Renal cortical epithelial cell (primary cell): ENCODE data around the gene MAST4. TPM values are rescaled to one million over a fixed set of nuclear protein-coding genes. Genes with fewer than 3 reads are reported as not detected.

ENCODE experiments used
- DNase-seq: peaks from one replicate; pipeline ENCODE4 v3.0.0-alpha.2; 2011; ENCODE audit warnings: low read depth
- total RNA-seq: library from RNA; depleted of rRNA; stranded (reverse); fragments of >200 nt; gene quantifications from 2 replicates; pipeline ENCODE4 v1.2.3, GENCODE V29; 2014

Gene MAST4
- total RNA-seq, 1 donor from 2014 or later = 8.7 TPM

DNA sequence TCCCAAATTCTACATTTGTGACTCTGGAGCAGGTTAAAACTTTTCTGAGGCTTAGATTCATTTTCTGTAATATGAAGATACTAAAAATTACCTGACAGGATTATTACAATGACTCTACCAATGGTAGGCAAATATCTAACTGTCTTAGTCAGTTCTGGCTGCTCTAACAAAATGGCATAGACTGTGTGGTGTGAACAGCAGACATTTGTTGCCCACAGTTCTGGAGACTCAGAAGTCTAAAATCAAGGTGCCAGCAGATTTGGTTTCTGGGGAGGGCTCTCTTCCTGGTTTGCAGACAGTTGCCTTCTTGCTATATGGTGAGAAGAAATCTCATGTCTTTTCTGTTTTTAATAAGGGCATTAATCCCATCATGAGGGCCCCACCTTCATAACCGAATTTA, 245.1 kb downstream of the MAST4 start:
- DNase-seq = no peak

DNA sequence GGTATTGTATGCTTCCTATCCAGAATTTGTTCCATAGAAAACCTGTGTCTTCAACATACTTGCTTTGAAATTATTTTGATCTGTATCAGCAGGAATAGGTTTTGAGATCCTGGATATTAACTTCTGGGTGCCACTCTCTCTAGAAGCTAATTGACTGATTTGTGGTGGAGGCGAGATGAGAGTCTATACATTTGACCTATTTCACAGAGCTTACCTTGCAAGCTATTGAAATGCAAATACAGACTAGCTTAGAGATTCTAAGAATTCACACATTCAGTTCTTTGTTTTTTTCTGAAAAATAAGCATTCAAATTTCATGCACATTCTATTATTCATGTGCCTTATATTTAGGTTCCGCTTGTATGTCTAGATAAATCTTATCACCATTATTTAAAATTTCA, 246.3 kb downstream of the MAST4 start:
- no peak for DNase-seq

DNA sequence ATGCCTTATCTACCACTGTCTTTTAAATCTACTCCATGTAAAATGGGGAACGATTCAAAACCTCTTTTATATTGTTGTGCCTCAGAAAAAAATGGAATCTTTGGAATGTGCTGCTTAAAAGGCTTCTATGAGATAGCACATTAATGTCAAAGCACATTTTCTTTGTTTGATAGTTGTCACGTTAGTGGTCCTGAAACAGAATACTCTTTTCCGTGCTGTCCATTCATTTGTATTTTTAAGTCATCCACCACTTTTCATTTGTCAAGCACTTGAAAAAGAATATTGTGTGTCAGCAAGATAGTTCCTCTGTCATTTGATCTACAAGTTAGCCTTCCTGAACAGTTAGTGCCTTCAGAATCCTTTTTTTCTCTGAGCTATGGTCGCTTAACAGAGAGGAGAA, 246.9 kb downstream of the MAST4 start:
- DNase-seq = no peak

DNA sequence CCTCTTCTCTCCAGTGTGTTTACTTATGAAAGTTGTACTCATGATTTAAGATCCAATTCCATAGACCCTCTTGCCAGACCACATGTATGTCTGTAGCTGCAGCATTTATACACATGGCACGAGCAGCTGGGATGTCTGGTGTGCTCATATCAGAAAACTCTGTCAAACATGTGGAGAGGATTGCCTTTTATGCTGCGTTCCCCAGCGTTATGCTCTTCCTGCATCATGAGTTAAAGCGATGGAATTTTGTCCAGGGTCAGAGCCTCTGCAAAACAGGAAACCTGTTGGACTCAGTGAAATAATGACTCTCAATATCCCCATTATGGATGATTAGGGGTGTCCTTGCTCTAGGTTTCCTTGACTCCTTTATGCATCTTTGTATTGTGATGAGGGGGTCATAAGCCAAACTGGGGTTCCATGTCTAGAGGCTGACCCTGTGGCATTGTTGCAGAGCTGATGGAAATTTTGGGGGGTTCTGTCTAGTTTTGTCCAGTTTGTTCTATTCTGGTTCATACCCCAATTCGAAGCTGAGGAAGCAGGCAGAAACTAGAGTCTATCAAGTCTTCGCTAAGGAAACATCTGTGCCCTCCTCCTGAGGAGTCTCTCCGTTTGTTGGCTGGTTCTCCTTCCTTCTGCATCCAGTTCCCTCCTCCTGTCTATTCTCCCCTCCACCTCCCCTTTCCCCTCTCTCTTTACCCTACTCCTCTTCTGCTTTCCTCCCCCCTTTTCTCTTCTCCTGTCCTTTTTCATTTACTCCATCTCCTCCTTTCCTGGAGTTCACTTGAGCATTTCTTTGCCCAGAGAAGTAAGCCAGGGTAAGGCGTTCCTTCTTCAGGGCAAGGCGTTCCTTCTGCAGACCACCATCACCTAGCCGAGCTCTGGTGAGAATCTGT, 252.8 kb downstream of the MAST4 start:
- DNase-seq = no peak

DNA sequence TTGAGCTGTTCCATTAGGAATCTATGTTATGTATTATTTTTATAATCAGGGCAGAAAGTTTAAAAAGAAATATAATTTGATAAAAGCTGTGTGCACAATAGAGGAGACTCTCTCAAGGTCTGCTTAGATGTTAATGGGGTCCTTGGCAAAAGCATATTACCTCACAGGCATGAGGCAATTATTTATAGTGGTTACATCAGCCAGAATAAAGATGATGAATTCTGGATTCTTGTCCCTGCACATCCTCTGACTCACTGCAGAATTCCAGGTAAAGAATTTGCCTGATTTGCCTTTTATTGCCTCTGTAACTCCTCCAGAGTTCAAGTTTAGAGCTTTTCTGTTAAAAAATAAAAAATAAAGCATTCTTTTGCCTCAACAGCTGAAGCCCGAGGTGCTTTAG, 253.6 kb downstream of the MAST4 start:
- DNase-seq = peak; percentile 82

DNA sequence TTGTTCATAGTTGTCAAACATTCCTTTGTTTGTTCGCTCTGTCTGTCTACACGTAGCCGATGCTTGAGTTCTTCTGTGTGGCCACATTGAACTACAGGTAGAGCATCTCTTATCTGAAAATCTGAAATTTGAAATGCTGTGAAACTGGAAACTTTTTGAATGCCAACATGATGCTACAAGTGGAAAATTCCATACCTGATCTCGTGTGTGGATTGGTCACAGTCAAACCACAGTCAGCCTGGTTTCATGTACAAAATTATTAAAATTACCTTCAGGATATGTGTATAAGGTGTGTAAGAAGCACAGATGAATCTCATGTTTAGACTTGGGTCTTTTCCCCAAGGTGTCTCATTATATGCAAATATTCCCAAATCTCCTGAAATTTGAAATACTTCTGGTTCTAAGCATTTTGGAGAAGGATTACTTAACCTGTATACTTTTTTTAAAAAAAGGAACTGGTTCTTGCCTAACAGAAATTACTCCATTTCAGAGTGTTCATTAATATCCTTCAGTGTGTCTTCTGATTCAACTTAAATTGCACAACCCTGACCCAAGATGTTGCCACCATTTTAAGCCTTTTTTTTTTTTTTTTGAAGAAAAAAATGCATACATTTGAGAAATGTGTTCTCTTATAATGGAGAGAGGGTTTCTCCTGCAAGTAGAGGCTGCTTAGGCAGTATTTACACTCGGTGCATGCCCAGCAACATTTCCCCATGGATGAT, 254.3 kb downstream of the MAST4 start:
- DNase-seq = peak; percentile 59

DNA sequence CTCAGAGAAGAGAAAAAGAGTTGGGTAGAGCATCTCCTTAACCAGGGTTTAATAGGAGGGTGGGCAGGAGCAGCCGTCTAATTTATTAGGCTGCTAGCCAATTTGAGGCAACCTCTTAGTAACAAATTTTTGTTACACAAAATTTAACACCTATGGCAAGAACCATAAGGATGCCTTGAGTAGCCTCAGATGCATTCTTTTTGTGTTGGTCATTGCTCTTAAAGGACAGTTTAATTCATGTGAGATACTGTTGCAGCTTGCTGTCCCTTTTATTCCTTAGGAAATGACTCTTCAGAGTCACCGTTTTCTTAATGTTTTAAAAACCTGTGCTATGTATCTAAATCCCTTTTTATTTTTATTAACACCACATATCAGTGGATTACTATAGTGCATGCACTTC, 255.1 kb downstream of the MAST4 start:
- no peak for DNase-seq

DNA sequence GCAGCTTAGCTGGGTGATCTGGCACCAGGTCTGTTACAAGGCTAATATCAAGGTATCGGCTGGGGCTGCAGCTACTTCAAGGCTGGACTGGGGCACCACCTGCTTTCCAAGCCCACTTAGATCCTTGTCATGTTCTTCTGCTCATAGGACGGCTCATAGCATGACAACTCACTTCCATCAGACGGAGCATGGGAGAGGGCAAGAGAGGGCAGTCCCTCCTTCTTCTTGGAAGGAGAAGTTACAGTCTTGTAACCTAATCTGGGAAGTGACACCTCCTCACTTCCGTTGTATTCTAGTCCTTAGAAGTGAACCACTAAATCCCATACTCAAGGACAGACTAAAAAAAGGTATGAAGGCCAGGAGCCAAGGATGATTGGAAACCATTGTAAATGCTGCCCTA, 258.2 kb downstream of the MAST4 start:
- no peak for DNase-seq

DNA sequence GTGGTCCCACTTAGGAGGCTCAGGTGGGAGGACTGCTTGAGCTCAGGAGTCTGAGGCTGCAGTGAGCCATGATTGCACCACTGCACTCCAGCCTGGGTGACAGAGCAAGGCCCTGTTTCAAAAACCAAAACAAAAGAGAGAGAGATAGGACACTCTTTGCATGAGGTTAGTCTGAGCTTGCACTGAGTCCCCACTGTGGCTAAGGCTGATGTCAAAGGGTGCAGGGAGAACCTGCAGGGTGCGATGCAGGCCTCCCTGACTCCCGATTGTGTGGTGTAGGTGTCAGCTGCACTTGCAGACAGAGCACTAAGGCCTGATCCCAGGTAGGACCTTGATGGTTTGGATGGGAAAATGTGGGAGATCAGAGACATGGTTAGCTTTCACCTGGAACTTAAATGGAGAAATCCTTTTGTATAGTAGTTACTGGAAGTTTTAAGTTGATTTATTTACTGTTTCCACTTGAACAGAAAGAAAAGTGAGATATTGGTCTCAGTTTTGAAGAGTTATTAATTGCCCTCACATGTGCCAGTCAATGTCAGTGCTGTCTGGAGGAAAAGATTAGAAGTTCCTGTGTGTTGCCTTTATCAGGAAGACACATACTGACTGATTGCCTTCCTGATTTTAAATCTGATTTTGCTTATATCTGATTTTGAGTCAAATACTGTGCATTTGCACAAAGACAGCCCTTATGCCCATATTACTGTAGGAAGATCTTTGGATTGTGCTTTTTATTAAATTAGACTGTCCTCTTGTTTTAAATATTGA, 260.0 kb downstream of the MAST4 start:
- no peak for DNase-seq

DNA sequence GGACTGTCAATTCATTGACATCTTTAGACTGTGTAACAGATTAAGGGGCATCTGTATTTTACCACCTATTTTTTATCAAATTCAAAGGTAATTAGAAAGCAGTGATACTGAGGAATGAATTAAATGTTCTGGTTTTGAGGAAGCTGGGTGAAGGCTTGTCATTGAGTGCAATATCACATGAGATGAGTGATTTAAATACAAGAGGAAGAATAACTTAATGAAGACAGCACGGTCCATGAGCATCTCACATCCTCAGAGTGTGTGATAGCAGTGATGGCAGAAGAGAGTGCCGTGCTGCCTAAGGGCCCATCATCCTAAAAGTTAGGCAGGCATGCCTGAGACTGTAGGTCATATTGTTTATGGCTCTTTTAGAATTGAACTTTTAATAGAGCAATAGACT, 263.3 kb downstream of the MAST4 start:
- no peak for DNase-seq

DNA sequence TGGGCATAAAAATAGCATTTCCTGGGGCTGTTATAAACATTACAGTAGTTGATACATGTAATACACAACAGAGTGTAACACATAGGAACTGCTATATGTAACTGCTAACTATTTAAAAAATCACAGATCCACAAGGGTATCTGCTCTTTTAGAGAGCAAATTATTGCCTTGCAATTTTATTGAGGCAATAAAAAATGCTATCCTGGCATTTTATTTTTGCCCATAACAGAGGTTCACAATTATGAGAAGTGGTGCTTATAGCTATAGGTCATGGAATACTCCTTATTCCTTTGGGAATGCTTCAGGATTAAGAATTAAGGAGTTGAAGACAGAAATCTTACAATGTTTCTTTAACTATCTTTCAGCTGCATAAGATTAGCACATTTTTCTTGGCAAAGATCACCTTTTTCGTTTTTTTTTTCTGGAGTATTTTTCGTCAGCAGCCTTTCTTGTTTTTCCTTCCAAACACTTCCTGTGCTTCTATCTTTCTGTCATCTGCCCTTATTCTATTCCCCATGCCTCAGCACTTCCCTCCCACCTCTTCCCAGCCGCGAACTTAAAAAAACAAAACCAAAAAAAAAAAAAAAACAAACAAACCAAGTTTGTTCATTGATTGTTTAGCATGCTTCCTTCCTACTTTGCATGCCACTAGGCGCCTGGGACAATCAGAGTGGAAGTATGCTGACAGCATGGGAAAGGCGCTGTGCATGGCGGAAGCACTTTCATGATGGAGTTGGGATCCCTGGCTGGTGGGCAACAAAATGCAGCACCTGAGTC, 264.2 kb downstream of the MAST4 start:
- DNase-seq = no peak

DNA sequence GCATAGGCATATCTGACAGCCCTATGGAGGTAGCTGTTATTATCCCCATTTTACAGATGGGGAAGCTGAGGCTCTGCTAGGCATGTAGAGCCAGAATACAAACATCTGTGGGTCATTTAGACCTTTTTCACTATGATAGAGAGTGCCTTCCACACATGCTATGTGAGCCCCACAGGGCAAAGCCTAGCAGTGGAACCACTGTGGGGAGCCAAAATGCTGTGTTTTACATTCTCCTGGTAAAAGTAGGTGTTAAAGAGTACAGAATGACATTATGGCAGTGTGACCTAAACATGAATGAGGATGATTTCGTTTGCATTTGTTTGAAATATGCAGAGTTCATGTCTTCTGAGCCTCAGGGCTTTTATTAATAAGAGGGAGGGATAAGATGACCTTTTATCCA, 265.2 kb downstream of the MAST4 start:
- no peak for DNase-seq

DNA sequence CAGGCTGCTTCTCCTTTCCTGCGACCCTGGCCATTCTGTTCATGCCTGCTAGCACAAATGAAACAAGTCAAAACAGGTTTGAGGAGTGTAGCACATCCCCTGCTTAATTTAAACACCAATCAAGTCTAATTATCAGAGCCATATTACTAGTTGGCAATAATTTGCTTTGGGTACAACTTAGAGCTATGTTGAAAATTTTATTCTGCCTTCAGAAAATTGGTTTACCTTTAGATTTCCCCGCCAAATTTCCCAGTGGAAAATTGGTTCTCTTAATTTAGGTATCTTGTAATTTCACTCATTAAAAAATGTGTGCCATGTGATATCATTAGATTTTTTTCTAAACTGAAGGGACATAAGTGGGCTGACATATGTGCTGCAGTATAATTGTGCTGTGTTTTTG, 265.8 kb downstream of the MAST4 start:
- DNase-seq = no peak

DNA sequence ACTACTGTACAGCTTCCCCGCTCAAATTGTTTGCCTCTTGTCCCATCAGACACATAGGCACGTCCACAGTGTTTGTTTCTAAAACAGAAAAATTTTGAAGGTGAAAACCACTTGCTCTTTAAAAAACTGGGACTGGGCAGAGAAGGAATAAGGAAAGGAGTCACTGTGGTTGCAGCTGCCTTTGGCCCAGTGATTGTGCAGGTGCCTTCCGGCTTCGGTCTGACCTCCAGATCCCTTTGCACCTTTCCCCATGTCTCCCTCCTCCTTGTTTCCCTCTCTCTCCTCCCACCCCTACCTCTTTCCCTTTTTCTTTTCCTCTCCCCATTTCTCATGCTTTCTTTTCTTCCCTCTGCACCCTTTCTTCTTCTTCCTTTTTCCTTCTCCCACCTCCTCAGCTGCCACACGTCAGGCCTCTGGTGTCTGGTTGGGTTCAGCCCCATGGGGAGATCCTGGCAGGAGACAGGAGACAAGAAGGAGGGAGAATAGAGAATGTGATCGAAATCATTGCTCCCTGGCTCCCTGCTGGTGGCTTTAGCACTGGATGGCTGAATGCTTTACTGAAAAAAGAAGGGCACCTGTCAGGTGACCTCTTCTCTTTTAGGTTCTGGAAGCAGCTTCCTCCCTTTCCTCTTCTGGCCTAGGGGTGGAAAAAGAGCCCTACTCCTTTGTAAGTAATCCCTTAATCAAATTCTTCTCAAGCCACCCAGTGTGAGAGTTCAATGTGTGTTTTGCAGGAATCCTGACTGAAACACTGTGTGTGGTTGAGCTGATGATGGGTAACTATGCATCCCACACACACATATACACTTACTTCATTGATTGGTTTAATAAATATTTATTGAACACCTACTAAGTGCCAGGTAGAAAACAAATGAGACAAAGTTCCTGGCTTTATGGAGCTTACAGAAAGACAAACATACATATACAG, 267.3 kb downstream of the MAST4 start:
- DNase-seq = no peak

DNA sequence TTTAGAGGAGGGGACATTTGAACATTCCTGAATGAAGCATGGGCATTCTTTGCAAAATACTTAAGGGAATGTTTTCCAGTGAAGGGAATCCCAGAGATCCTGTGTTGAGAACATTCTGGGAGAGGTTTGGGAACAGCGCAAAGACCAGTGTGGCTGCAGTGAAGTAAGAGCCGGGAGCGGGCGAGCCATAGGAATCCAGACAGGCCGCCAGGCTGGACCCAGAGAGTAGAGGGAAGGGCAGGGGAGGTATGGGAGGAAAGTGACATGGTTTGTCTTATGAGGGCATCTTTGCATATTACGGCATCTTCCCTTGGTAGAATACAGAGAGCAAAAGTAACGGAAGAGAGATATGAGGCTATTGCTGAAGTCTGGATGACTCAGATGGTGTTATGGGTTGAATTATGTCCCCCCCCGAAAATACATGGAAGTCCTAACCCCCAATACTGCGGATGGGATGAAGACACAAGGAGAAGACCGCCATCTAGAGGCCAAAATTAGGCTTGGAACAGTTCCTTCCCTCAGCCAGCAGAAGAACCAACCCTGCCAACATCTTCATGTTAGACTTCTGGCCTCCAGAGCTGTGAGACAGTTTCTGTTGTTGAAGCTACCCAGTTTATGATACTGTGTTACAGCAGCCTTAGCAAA, 268.2 kb downstream of the MAST4 start:
- peak; percentile 18 for DNase-seq

DNA sequence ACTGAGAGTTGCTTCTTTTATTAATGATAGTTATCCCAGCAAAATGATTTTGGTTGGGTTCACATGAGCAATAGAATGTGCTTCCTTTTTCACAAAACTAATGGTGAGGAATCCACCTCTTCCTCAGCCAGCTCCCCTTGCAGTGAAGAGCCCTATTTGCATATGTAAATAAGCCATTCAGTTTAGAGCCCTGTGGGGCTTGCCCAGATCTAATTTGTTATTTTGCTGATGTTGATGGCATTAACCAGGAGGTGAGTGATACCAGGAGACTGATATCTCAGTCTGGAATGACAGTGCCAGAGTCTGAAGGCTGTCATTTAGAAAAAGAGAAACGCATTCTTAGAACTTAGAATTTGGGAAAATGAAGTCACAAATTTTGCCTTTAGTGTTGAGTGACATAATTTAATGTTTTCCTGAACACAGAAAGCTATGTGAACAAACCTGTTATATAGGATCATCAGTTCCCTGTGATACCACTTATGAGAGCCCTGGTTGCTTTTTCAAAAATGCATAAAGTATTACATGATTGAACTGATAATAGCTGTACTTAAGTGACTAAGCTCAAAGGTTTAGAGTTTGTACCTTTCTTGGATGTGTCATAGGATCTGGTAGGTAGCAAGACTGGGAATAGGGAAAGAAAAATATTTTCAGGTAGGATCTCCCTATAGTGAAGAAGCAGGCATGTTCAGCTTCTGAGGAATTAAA, 271.6 kb downstream of the MAST4 start:
- no peak for DNase-seq

DNA sequence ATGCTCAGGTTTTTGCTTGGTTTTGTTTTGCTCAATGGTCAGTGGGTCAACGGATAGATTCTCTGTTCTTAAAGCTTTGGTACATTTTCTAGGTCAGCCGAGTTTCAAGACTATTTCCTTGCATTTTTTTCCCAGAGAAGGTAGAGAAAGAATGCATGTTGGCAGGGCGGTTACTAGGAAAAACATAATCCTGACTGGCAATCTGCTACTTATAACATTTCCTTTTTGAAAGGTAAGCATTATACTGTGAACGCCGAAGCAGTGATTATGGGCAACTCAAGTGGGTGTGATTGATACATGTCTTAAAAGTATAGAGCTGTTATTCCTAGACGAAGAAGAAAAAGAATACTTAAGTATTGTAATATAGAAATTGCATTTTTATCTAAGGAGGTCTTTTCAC, 273.2 kb downstream of the MAST4 start:
- DNase-seq = no peak

DNA sequence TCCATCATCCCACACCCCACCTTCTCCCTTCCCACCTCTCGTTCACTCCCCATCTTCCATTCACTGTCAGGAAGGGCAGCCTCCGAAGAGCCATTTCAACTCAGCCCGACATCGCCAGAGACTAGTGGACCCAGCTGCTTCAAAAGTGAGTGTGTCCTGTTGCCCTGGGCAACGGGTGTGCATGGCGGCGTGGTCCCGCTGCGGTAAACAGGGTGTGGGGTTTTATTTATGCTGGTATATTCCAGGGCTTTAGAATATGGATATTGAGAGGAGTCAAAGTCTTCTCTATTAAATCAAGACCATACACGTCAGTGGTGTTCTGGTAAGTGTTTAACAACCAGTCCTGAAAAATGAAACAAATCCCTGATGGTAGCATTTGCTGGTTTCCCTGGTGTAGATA, 274.5 kb downstream of the MAST4 start:
- no peak for DNase-seq

DNA sequence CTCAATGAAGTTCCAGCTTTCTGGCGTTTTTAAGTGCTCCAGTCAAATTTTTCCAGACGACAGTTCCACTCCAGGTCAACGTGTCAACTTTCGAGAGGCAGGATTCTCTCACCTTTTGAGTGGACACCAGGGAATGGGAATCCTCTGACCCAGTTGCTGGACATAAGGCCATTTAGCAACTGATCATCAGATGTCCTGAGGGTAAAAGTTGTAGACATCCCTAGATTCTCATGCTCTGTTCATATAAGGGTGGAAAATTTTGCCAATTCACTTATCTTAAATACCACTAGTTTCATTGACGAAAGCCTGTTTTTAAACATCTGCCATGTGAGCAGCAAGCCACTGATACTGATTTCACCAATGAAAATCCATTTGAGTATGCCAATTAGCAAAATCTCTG, 275.5 kb downstream of the MAST4 start:
- DNase-seq = no peak
